Choroid plexus epithelial cell (primary cell): ENCODE data around the gene DGUOK.
"Not testable (repeated sequence)": the region's sequence is repeated elsewhere in the genome, so short reads cannot be mapped to it uniquely, and the experiment has no call there.

Source experiments
- DNase-seq: peaks from one replicate; pipeline ENCODE4 v3.0.0-alpha.2; 2010; ENCODE audit warnings: low read depth
- H3K4me3 ChIP-seq: 2 replicates; pipeline ENCODE4 v1.5.1; 2011; ENCODE audit warnings: low read depth, mild to moderate bottlenecking, control low read depth, low read length, moderate library complexity
- TF ChIP-seq, protein P1 (sequence below): conservative IDR thresholded peaks from 2 replicates; pipeline ENCODE4 v1.5.1; 2011; ENCODE audit warnings: low read depth, mild to moderate bottlenecking, control low read depth, inconsistent platforms, low read length, moderate library complexity

The DGUOK gene

DNA sequence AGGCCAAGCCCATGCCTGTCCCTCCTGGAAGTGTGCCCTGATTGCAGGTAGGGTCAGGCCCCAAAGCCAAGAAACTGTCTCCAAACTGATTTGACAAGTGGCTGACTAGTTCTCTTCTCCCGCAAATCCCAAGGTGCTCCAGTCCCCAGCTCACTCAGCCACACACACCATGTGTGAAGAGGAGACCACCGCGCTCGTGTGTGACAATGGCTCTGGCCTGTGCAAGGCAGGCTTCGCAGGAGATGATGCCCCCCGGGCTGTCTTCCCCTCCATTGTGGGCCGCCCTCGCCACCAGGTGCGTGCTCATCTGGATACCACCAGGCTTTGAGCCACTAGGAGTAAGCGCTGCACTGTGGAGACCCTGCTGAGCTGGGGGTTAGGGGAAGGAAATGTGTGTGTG is 25.5 kb upstream of the DGUOK start:
- H3K4me3 ChIP-seq: no peak overlapping the region
- TF ChIP-seq, protein P1, sequence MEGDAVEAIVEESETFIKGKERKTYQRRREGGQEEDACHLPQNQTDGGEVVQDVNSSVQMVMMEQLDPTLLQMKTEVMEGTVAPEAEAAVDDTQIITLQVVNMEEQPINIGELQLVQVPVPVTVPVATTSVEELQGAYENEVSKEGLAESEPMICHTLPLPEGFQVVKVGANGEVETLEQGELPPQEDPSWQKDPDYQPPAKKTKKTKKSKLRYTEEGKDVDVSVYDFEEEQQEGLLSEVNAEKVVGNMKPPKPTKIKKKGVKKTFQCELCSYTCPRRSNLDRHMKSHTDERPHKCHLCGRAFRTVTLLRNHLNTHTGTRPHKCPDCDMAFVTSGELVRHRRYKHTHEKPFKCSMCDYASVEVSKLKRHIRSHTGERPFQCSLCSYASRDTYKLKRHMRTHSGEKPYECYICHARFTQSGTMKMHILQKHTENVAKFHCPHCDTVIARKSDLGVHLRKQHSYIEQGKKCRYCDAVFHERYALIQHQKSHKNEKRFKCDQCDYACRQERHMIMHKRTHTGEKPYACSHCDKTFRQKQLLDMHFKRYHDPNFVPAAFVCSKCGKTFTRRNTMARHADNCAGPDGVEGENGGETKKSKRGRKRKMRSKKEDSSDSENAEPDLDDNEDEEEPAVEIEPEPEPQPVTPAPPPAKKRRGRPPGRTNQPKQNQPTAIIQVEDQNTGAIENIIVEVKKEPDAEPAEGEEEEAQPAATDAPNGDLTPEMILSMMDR: no peak
- no peak for DNase-seq

DNA sequence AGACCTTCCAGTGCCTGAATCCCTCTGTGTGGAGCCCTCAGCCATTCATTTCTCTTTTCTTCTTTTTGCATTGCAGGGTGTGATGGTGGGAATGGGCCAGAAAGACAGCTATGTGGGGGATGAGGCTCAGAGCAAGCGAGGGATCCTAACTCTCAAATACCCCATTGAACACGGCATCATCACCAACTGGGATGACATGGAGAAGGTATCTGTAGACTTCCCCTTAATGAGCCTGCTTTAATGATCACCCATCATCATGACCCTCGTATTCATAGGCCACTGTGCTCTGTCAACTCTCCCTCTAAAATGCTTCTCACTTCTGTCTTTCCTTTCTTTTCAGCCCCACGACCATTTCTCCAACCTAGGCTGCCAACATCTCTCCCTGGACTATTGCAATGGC is 24.4 kb upstream of the DGUOK start:
- TF ChIP-seq, protein P1: no peak

DNA sequence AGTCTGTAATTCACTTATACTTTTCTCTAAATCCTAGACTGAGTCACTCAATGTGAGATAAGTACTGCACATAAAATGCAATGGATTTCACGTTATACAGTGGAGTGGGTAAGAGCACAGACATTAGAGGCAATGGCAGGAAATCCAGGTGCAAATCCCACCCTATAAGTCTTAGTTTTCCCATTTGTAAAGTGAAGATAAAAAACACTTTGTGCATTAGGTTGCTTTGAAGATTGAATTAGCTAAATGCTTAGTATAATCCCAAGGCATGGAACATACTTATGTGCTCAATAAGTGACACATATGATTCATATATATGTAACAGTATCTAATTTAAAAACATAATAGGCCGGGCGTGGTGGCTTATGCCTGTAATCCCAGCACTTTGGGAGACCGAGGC is 23.4 kb upstream of the DGUOK start:
- H3K4me3 ChIP-seq: no peak overlapping the region
- TF ChIP-seq, protein P1: no peak
- no peak for DNase-seq

More for the DNA sequence above, 24.4 kb upstream of the DGUOK start:
- no peak overlapping the region for H3K4me3 ChIP-seq
- DNase-seq: no peak

DNA sequence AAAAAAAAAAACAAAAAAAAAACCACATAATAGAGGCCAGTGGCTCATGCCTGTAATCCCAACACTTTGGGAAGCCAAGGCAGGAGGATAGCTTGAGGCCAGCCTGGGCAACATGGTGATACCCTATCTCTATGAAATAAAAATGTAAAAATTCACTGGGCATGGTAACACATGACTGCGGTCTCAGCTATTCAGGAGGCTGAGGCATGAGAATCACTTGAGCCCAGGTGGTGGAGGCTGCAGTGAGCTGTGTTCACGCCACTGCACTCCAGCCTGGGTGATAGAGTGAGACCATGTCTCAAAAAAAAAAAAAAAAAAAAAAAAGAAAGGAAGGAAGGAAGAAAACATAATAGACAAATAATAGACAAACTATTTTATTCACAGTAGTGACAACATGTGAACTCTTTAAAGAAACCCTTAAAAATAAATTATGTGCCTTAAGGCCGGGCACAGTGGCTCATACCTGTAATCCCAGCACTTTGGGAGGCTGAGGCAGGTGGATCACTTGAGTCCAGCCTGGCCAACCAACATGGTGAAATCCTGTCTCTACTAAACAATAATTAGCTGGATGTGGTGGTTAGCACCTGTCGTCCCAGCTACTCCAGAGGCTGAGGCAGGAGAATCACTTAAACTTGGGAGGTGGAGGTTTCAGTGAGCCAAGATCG is 22.6 kb upstream of the DGUOK start:
- DNase-seq, H3K4me3 ChIP-seq: not testable (repeated sequence)

DNA sequence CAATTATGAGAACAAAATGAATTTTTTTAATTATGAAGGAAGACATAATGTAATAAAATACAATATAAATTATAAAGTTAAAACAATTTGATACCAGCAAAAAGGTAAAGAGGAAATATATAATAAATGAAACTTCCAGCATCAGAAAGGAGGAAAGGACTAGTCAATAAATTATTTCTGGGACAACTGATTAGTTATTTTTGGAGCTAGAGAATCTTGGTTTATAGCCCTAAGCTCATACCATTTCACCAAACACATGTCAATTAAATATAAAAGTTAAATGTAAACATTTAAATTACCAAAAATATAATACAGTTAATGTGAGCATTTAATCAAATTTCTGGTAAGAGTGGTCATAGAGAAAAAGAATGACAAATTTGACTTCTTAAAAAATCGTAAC is 21.7 kb upstream of the DGUOK start:
- no peak overlapping the region for H3K4me3 ChIP-seq
- TF ChIP-seq, protein P1: no peak
- no peak for DNase-seq

DNA sequence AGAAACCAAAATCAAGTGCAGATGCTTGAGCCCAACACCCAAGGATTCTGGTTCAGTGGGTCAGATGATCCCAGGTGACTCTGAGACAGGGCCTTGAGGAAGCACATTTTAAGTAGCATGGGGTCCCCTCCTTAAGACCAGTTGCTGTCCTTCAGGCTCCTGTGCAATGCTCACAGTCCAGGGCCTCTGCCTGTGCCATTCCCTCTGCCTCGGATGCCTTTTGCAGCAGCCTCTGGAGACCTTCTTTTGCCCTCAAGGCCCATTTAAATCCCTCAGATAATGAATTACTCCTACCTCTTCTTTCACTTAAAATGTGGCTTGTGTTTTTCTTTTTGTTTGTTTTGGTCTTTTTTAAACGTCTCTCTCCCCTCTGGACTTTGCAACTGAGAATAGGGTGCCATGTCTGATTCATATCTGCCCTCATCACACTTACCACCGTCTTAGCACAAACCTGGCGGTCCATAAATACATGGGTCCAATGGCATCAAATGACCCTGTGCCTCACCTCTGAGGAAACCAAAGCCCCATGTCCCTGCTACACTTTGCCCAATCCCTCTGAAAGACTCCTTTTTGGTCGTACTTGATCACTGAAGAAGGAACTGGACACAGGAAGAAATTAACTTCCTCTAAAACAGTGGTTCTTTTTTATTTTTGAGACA is 19.7 kb upstream of the DGUOK start:
- TF ChIP-seq, protein P1: no peak
- no peak overlapping the region for H3K4me3 ChIP-seq
- DNase-seq: no peak

DNA sequence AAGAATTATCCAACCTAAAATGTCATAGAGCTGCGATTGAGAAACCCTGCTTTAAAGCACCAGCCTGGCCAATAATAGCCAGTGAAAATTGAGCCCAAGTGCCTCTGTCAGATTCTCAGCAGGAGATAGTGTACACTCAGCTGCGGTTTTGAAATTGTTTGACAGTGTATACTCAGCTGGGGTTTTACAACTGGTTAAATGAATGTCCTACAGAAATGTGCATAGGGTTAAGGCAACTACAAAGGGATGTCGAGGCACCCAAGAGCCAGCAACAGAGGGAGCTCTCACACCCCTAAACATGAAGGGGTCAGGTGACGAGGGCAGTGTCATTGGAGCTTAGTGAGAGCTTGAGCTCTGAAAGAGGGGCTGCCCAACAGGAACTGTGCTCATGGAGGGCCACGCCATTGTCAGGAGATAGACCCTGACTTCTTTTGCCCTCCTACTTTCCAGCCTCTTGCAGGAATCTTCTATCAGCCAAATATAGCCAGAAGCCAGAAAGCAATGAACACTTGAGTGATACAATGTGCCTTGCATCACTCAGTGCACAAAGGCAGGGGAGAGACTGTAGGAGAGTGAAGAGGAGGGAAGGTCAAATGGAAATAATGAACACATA is 18.7 kb upstream of the DGUOK start:
- no peak overlapping the region for H3K4me3 ChIP-seq
- DNase-seq: peak; percentile 93

More for the DNA sequence above, 18.7 kb upstream of the DGUOK start:
- TF ChIP-seq, protein P1: peak; percentile 65
